Liver (tissue), 9 donors: ENCODE results near the gene ERBB2. TPM values are rescaled to one million over a fixed set of nuclear protein-coding genes. Genes with fewer than 3 reads are reported as not detected.

Source experiments
- DNase-seq: peaks from one replicate; pipeline ENCODE4 v3.0.0-alpha.2; 2017; ENCODE audit warnings: low spot score
- H3K27ac ChIP-seq, 2 donors: one replicate each; pipeline ENCODE4 v1.7.0; 2013; ENCODE audit warnings: inconsistent platforms in 2 of 2, low read length in 2 of 2, control low read depth in 1 of 2, low read depth in 1 of 2, mild to moderate bottlenecking in 1 of 2
- H3K27me3 ChIP-seq, 4 donors: one replicate each; pipeline versions ENCODE4 v1.6.1 to v1.7.0; 2013; ENCODE audit warnings: low read length in 3 of 4, inconsistent platforms in 1 of 4, mild to moderate bottlenecking in 1 of 4, moderate library complexity in 1 of 4; ENCODE audit not compliant: control insufficient read depth in 4 of 4, insufficient read depth in 4 of 4
- H3K36me3 ChIP-seq, 4 donors: one replicate each; pipeline versions ENCODE4 v1.6.1 to v1.7.0; 2013; ENCODE audit warnings: low read length in 3 of 4, mild to moderate bottlenecking in 3 of 4, low read depth in 1 of 4, moderate library complexity in 1 of 4; ENCODE audit not compliant: control insufficient read depth in 4 of 4, insufficient read depth in 3 of 4
- H3K4me1 ChIP-seq, 4 donors: one replicate each; pipeline versions ENCODE4 v1.6.1 to v1.7.0; 2013; ENCODE audit warnings: low read length in 3 of 4, mild to moderate bottlenecking in 3 of 4, moderate library complexity in 1 of 4; ENCODE audit not compliant: control insufficient read depth in 4 of 4, insufficient read depth in 4 of 4
- H3K4me3 ChIP-seq, 3 donors: one replicate each; pipeline versions ENCODE4 v1.6.1 to v1.7.0; 2013; ENCODE audit warnings: low read length in 3 of 3, control low read depth in 1 of 3, low read depth in 1 of 3, mild to moderate bottlenecking in 1 of 3
- H3K9ac ChIP-seq, 2 donors: one replicate each; pipeline ENCODE4 v1.7.0; 2013; ENCODE audit warnings: low read length in 2 of 2, mild to moderate bottlenecking in 2 of 2, moderate library complexity in 2 of 2, control low read depth in 1 of 2, low read depth in 1 of 2
- H3K9me3 ChIP-seq, 4 donors: one replicate each; pipeline versions ENCODE4 v1.6.1 to v1.7.0; 2013; ENCODE audit warnings: low read length in 3 of 4; ENCODE audit not compliant: control insufficient read depth in 4 of 4
- EGR1 ChIP-seq, 2 donors: IDR thresholded peaks; 2 replicates each; pipeline ENCODE4 v1.6.1; 2016 to 2018; ENCODE audit warnings: antibody characterized with exemption in 2 of 2, low read depth in 2 of 2
- FOXA1 ChIP-seq: IDR thresholded peaks from 2 replicates; pipeline ENCODE4 v1.6.1; 2016; ENCODE audit warnings: antibody characterized with exemption
- FOXA2 ChIP-seq: IDR thresholded peaks from 2 replicates; pipeline ENCODE4 v1.6.1; 2016; ENCODE audit warnings: antibody characterized with exemption
- GABPA ChIP-seq, 2 donors: IDR thresholded peaks in 1 of 2; conservative IDR thresholded peaks in 1 of 2; 2 replicates each; pipeline ENCODE4 v1.6.1; 2016; ENCODE audit warnings: antibody characterized with exemption in 2 of 2, mild to moderate bottlenecking in 1 of 2, moderate library complexity in 1 of 2
- HNF4A ChIP-seq, 2 donors: conservative IDR thresholded peaks; 2 replicates each; pipeline ENCODE4 v1.6.1; 2016; ENCODE audit warnings: antibody characterized with exemption in 2 of 2, mild to moderate bottlenecking in 2 of 2
- HNF4G ChIP-seq: IDR thresholded peaks from 2 replicates; pipeline ENCODE4 v1.6.1; 2016; ENCODE audit warnings: antibody characterized with exemption
- JUND ChIP-seq, 2 donors: IDR thresholded peaks; 2 replicates each; pipeline ENCODE4 v1.6.1; 2016; ENCODE audit warnings: antibody characterized with exemption in 2 of 2
- NR2F2 ChIP-seq: IDR thresholded peaks from 2 replicates; pipeline ENCODE4 v1.6.1; 2016; ENCODE audit warnings: antibody characterized with exemption
- RAD21 ChIP-seq, 2 donors: IDR thresholded peaks; 2 replicates each; pipeline ENCODE4 v1.6.1; 2016; ENCODE audit warnings: antibody characterized with exemption in 2 of 2, mild to moderate bottlenecking in 2 of 2
- RXRA ChIP-seq, 2 donors: IDR thresholded peaks; 2 replicates each; pipeline ENCODE4 v1.6.1; 2017 to 2018; ENCODE audit warnings: antibody characterized with exemption in 2 of 2, mild to moderate bottlenecking in 1 of 2
- SP1 ChIP-seq: IDR thresholded peaks from 2 replicates; pipeline ENCODE4 v1.6.1; 2018; ENCODE audit warnings: antibody characterized with exemption, mild to moderate bottlenecking
- TAF1 ChIP-seq: conservative IDR thresholded peaks from 2 replicates; pipeline ENCODE4 v1.6.1; 2016; ENCODE audit warnings: antibody characterized with exemption, mild to moderate bottlenecking
- YY1 ChIP-seq: IDR thresholded peaks from 2 replicates; pipeline ENCODE4 v1.6.1; 2016; ENCODE audit warnings: antibody characterized with exemption, mild to moderate bottlenecking
- WGBS: extraction: QIAGEN DNeasy Blood & Tissue Kit; methylation state at CpG from one replicate; pipeline ENCODE4 v1.1.7; 2013; 5-methylcytosine and 5-hydroxymethylcytosine counted together
- polyA plus RNA-seq, 2 donors: library from polyadenylated mRNA; stranded (reverse) in 1 of 2; unstranded in 1 of 2; fragments of 200-250 nt in 1 of 2; fragments of >200 nt in 1 of 2; fragmentation: Nextera tagmentation in 1 of 2; extraction: Ambion mirVana in 1 of 2; gene quantifications; one replicate each; pipeline versions ENCODE4 v1.2.1 to v1.2.3, GENCODE V29; 2013 to 2015
- total RNA-seq, 2 donors: library from RNA; depleted of rRNA; stranded (reverse); fragments of >200 nt; gene quantifications; one replicate each; pipeline ENCODE4 v1.2.3, GENCODE V29; 2014
- TF ChIP-seq, protein P1 (sequence below): IDR thresholded peaks from 2 replicates; pipeline ENCODE4 v1.6.1; 2016; ENCODE audit warnings: antibody characterized with exemption, mild to moderate bottlenecking
- TF ChIP-seq, protein P2 (sequence below): fragments of 150-350 bp; IDR thresholded peaks from 2 replicates; pipeline ENCODE4 v1.5.1; 2017; ENCODE audit warnings: improper control_type of control experiment, low read depth, low read length; ENCODE audit not compliant: missing input control
- TF ChIP-seq, protein P3 (sequence below): IDR thresholded peaks from 2 replicates; pipeline ENCODE4 v1.6.1; 2016; ENCODE audit warnings: antibody characterized with exemption
- donor health status: healthy.
- donor health status: healthy.
- donor health status: healthy.
- donor health status: healthy.
- donor health status: healthy.

The ERBB2 gene
- total and polyA plus RNA-seq, 4 donors = 4.7 to 28.8 (median 15.7) TPM

DNA sequence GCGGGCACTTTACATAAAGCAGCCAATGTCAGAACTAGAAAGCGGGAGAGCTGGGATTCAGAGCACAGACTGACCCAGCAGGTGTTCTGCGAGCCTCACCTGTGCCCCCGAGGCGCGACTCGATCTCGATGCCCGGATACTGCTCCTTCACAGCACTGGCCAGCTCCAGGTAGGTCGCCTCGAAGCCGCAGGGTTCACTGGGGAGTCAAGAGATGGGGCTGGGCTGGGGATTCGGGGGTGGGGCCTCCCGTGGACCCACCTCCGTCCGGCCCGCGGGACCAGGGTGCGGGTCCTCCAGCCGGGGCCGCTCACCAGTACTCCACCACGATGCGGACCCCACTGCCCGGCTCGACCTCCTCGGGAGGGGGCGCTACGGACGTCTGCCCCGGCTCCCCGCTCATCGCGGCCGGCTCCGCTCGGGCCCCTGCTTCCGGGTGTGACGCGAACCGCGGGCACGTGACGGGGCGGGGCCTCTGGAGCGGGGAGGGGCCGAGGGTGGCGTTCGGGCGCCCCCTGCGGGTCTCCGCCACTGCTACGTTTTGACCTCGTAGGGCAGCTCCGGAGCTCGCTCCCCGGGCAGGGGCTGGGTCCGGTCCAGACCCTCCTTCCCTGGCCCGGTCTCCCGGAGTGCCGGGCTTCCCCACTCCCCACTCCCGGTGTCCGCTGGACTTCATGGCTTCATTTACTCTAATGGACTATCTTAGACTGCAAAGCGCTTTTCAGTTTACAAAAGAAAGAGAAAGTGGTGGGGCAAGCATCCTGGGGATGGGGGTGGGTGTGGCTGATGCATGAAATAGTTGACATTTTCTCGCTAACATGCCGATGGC, 30.4 kb downstream of the ERBB2 start, which contains the start of gene MIEN1:
TSS of gene MIEN1 (minus strand) at position 438 of the 827 bp plus-strand sequence. CDS start at position 401, 37 bp downstream.
- H3K4me3 ChIP-seq = peak within 1 kb of the TSS; percentile 68 to 95 (median 80)
- peaks cover 5 to 20% (median 12%) of the 10 kb centered on the region in 4 donors for H3K4me1 ChIP-seq
- no peaks in the 10 kb centered on the region for H3K27me3 ChIP-seq
- H3K27ac ChIP-seq = peak within 1 kb of the TSS; percentile 53 to 85
- WGBS = under 1% methylated on average over 65 of the region's 65 CpGs
- H3K9me3 ChIP-seq = no peaks in the 10 kb centered on the region
- H3K9ac ChIP-seq = peak within 1 kb of the TSS; percentile 39 to 63
- peak; percentile 98 for DNase-seq
- H3K36me3 ChIP-seq = peaks cover 4 to 26% (median 7%) of the 10 kb centered on the region in 4 donors
- peak in 1 of 2 donors; percentile 41 for TF ChIP-seq GABPA (IDR thresholded peaks at IDR 0.05 in 1 of 2, conservative IDR thresholded peaks at IDR 0.05 in 1 of 2)
- TF ChIP-seq TAF1 = no peak
- TF ChIP-seq HNF4A (conservative IDR thresholded peaks at IDR 0.05) = no peak
- peak; percentile 56 for TF ChIP-seq NR2F2
- TF ChIP-seq YY1 = no peak
- no peak for TF ChIP-seq FOXA1
- TF ChIP-seq, protein P1, sequence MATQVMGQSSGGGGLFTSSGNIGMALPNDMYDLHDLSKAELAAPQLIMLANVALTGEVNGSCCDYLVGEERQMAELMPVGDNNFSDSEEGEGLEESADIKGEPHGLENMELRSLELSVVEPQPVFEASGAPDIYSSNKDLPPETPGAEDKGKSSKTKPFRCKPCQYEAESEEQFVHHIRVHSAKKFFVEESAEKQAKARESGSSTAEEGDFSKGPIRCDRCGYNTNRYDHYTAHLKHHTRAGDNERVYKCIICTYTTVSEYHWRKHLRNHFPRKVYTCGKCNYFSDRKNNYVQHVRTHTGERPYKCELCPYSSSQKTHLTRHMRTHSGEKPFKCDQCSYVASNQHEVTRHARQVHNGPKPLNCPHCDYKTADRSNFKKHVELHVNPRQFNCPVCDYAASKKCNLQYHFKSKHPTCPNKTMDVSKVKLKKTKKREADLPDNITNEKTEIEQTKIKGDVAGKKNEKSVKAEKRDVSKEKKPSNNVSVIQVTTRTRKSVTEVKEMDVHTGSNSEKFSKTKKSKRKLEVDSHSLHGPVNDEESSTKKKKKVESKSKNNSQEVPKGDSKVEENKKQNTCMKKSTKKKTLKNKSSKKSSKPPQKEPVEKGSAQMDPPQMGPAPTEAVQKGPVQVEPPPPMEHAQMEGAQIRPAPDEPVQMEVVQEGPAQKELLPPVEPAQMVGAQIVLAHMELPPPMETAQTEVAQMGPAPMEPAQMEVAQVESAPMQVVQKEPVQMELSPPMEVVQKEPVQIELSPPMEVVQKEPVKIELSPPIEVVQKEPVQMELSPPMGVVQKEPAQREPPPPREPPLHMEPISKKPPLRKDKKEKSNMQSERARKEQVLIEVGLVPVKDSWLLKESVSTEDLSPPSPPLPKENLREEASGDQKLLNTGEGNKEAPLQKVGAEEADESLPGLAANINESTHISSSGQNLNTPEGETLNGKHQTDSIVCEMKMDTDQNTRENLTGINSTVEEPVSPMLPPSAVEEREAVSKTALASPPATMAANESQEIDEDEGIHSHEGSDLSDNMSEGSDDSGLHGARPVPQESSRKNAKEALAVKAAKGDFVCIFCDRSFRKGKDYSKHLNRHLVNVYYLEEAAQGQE = no peak
- TF ChIP-seq, protein P2, sequence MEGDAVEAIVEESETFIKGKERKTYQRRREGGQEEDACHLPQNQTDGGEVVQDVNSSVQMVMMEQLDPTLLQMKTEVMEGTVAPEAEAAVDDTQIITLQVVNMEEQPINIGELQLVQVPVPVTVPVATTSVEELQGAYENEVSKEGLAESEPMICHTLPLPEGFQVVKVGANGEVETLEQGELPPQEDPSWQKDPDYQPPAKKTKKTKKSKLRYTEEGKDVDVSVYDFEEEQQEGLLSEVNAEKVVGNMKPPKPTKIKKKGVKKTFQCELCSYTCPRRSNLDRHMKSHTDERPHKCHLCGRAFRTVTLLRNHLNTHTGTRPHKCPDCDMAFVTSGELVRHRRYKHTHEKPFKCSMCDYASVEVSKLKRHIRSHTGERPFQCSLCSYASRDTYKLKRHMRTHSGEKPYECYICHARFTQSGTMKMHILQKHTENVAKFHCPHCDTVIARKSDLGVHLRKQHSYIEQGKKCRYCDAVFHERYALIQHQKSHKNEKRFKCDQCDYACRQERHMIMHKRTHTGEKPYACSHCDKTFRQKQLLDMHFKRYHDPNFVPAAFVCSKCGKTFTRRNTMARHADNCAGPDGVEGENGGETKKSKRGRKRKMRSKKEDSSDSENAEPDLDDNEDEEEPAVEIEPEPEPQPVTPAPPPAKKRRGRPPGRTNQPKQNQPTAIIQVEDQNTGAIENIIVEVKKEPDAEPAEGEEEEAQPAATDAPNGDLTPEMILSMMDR = peak; percentile 72
- TF ChIP-seq SP1 = no peak
- TF ChIP-seq, protein P3, sequence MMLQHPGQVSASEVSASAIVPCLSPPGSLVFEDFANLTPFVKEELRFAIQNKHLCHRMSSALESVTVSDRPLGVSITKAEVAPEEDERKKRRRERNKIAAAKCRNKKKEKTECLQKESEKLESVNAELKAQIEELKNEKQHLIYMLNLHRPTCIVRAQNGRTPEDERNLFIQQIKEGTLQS = no peak
- TF ChIP-seq EGR1 (IDR thresholded peaks at IDR 0.05; ENCODE audit: low read depth in 2 of 2) = no peak
- no peak for TF ChIP-seq HNF4G
- TF ChIP-seq RXRA (IDR thresholded peaks at IDR 0.05) = no peak
- TF ChIP-seq RAD21 (IDR thresholded peaks at IDR 0.05) = peak; percentile 69 to 75
- TF ChIP-seq FOXA2 = no peak

DNA sequence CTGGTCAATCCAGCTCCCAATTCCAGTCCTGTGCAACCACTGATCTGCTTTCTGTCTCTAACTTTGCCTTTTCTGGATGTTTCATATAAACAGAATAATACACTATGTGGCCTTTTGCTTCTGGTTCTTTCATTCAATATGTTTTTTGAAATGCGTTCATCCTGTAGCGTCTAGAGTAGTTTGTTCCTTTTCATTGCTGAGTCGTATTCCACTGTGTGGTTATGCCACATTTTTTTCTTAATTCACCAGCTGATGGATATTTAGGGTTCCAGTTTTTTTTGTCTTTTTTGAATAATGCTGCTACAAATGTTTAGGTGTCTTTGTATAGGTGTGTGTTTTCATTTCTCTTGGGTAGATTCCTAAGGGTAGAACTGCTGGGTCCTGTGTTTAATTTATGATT, 32.7 kb downstream of the ERBB2 start:
- no peak overlapping the region for H3K4me3 ChIP-seq
- no peak for DNase-seq
- H3K36me3 ChIP-seq = peaks cover 2 to 11% (median 5%) of the 10 kb centered on the region in 4 donors
- no peak for TF ChIP-seq JUND (IDR thresholded peaks at IDR 0.05)
- no peak for TF ChIP-seq YY1
- TF ChIP-seq SP1 = no peak
- no peak for TF ChIP-seq RAD21 (IDR thresholded peaks at IDR 0.05)
- no peak for TF ChIP-seq HNF4A (conservative IDR thresholded peaks at IDR 0.05)
- no peak for TF ChIP-seq NR2F2
- TF ChIP-seq, protein P2 = no peak
- no peak for TF ChIP-seq FOXA2
- no peaks in the 10 kb centered on the region for H3K27me3 ChIP-seq
- 95% methylated on average over 3 of the region's 3 CpGs for WGBS
- no peak overlapping the region for H3K9ac ChIP-seq
- no peaks in the 10 kb centered on the region for H3K9me3 ChIP-seq
- H3K27ac ChIP-seq = no peak overlapping the region
- peaks cover 5 to 17% (median 11%) of the 10 kb centered on the region in 4 donors for H3K4me1 ChIP-seq
